ENCODE results near the gene HS6ST3.

DNA sequence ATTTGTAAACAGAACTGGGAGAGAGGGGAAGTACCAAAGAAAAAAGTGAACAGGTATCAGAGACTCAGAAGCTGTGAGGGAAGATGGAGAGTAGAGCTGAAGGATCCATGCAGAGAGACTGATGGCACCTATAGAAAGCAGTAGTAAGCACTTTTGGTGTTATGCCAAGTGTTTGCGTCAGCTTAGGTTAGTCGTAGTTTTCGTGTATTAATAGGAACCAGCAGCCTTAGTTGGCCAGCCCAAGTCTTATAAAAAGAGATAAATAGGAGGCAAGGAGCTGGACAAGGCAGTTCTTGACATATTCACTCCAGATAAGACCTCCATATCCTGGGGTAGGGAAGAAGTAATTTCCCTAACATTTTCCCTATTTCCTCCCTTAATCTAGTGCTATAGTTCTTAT lies 690.2 kb downstream of the HS6ST3 start:
- TF ChIP-seq POLR2AphosphoS5 (IDR thresholded peaks at IDR 0.05; ENCODE audit: borderline replicate concordance, low read depth, low read length) (no peak), EZH2 (IDR thresholded peaks at IDR 0.05) (no peak)
